Smooth muscle cell (in vitro differentiated cells): ENCODE results near the gene C6orf52. TPM values are rescaled to one million over a fixed set of nuclear protein-coding genes. Genes with fewer than 3 reads are reported as not detected.
"Not testable (repeated sequence)": the region's sequence is repeated elsewhere in the genome, so short reads cannot be mapped to it uniquely, and the experiment has no call there.

Experiments used
- DNase-seq: peaks from one replicate; lab custom pipeline; 2025; ENCODE audit not compliant: unreplicated experiment; lab: John Stamatoyannopoulos, UW
- H2AFZ ChIP-seq: fragments of 200-600 bp; sonication (generic); 2 replicates; pipeline ENCODE4 v1.6.0; 2016; ENCODE audit warnings: antibody characterized with exemption, low read depth, mild to moderate bottlenecking
- H3F3A ChIP-seq: fragments of 200-600 bp; sonication (generic); 2 replicates; pipeline ENCODE4 v1.6.0; 2017; ENCODE audit warnings: antibody characterized with exemption, low read depth
- H3K27ac ChIP-seq: fragments of 200-600 bp; sonication (generic); 2 replicates; pipeline ENCODE4 v1.5.1; 2016; ENCODE audit warnings: low read depth, mild to moderate bottlenecking
- H3K27me3 ChIP-seq: fragments of 200-600 bp; sonication (generic); 2 replicates; pipeline ENCODE4 v1.6.1; 2016; ENCODE audit warnings: low read depth, mild to moderate bottlenecking
- H3K36me3 ChIP-seq: fragments of 200-600 bp; sonication (generic); 2 replicates; pipeline ENCODE4 v1.5.1; 2016; ENCODE audit warnings: low read depth
- H3K4me1 ChIP-seq: fragments of 200-600 bp; sonication (generic); 2 replicates; pipeline ENCODE4 v1.5.1; 2016; ENCODE audit warnings: low read depth
- H3K4me2 ChIP-seq: fragments of 200-600 bp; sonication (generic); 2 replicates; pipeline ENCODE4 v1.6.0; 2016; ENCODE audit warnings: mild to moderate bottlenecking
- H3K4me3 ChIP-seq: fragments of 200-600 bp; sonication (generic); 2 replicates; pipeline ENCODE4 v1.5.1; 2016; ENCODE audit warnings: mild to moderate bottlenecking
- H3K79me2 ChIP-seq: fragments of 200-600 bp; sonication (generic); 2 replicates; pipeline ENCODE4 v1.6.0; 2016; ENCODE audit warnings: low read depth, mild to moderate bottlenecking
- H3K9ac ChIP-seq: fragments of 200-600 bp; sonication (generic); 2 replicates; pipeline ENCODE4 v1.6.0; 2016; ENCODE audit warnings: low read depth
- H3K9me3 ChIP-seq: fragments of 200-600 bp; sonication (generic); replicated peaks from 2 replicates; pipeline ENCODE4 v1.5.1; 2016; ENCODE audit warnings: low read depth
- H4K20me1 ChIP-seq: fragments of 200-600 bp; sonication (generic); 2 replicates; pipeline ENCODE4 v1.6.0; 2016; ENCODE audit warnings: low read depth
- CTCF ChIP-seq: fragments of 200-600 bp; sonication (generic); IDR thresholded peaks from 2 replicates; pipeline ENCODE4 v1.5.1; 2017; ENCODE audit warnings: borderline replicate concordance, mild to moderate bottlenecking, antibody characterized with exemption; ENCODE audit not compliant: insufficient read depth, poor library complexity, severe bottlenecking
- WGBS: methylation state at CpG from one replicate; pipeline ENCODE4 v1.1.7; 2016; ENCODE audit warnings: low lambda C conversion rate; 5-methylcytosine and 5-hydroxymethylcytosine counted together
- polyA plus RNA-seq: library from polyadenylated mRNA; unstranded; fragments of >200 nt; fragmentation: Nextera tagmentation; extraction: Ambion mirVana; gene quantifications from 2 replicates; pipeline ENCODE4 v1.2.1, GENCODE V29; 2016
- total RNA-seq: library from RNA; depleted of rRNA; stranded (reverse); fragments of >200 nt; gene quantifications from 2 replicates; pipeline ENCODE4 v1.2.3, GENCODE V29; 2014

Gene C6orf52
- total and polyA plus RNA-seq, 2 experiments from 2014 or later: 2.4 to 9.5 TPM

GRCh38 chr6:10678456-10678855 lies 16.0 kb downstream of the C6orf52 start:
- Histone ChIP-seq H3K4me2 (no peak overlapping the region), H3F3A (no peaks in the 10 kb centered on the region), H3K27ac (no peak overlapping the region), H2AFZ (no peak overlapping the region), H4K20me1 (no peaks in the 10 kb centered on the region), H3K9me3 (no peaks in the 10 kb centered on the region), H3K4me3 (no peak overlapping the region), H3K27me3 (no peaks in the 10 kb centered on the region), H3K4me1 (no peaks in the 10 kb centered on the region), H3K9ac (no peak overlapping the region), H3K79me2 (no peaks in the 10 kb centered on the region), H3K36me3 (no peaks in the 10 kb centered on the region)
- TF ChIP-seq CTCF: no peak
- WGBS: 77% methylated on average over 4 of the region's 4 CpGs
- no peak for DNase-seq

DNA sequence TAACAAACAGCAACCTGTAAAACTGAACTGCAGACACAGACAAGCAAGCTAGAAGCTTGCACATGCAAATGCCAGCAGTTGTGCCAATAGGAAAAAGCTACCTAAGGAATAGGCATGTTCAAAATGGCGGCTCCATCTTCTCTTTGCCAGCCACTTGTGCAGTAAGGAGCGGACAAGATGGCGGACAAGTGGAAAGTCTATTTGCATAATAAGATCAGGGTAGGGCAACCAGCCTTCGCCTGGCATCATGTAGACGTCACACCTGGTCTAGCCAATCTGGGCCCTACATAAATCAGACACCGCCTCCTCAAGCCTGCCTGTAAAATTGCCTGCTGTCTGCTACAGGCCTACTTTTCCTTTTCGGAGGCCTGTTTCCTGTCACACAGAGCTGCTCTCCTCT lies 18.0 kb downstream of the C6orf52 start:
- Histone ChIP-seq H3K4me3 (no peak overlapping the region), H3K27me3 (no peaks in the 10 kb centered on the region), H3K4me2 (no peak overlapping the region), H3K9ac (no peak overlapping the region), H3K27ac (no peak overlapping the region), H4K20me1 (no peaks in the 10 kb centered on the region), H3K79me2 (no peaks in the 10 kb centered on the region), H2AFZ (no peak overlapping the region), H3K4me1 (no peaks in the 10 kb centered on the region), H3K36me3 (no peaks in the 10 kb centered on the region), H3F3A (no peaks in the 10 kb centered on the region), H3K9me3 (no peaks in the 10 kb centered on the region)
- no peak for DNase-seq
- WGBS: 96% methylated on average over 7 of the region's 7 CpGs
- no peak for TF ChIP-seq CTCF

DNA sequence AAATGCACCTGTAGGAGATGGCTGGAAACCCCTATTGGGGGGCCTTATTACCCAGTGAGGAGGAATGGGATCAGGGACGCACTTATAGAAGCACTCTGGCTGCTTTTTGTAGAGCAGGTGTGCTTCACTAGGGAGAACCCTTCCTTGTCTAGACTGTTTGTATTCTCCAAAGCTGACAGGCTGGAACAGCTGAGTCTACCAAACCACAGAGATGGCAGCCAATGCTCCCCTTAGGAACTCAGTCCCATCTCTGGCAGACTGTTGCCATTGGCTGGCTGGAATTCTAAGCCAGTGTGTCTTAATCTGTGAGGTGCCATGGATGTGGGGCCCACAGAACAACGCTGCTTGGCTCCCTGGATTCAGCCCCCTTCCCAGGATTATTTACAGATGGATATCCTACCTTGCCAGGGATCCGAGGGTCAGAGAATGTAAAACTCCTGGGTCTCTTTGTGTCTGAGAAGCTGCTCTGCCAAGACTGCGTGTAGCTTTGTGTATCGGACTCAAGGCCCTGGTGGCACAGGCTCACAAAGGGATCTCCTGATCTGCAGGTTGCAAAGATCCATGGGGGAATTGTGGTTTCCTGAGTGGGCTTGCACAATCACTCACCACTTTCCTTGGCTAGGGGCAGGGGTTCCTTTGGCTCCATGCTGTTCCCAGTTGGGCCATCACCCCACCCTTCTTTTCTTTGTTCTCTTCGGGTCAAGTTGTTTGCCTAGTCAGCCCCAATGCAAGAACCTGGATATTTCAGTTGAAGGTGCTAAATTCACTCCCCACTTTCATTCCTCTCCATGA lies 26.1 kb downstream of the C6orf52 start:
- Histone ChIP-seq H3K79me2 (no peaks in the 10 kb centered on the region), H3K9me3 (no peaks in the 10 kb centered on the region), H3K27ac (no peak overlapping the region), H3K4me2 (no peak overlapping the region), H3F3A (no peaks in the 10 kb centered on the region), H3K4me3 (no peak overlapping the region), H2AFZ (no peak overlapping the region), H3K36me3 (no peaks in the 10 kb centered on the region), H3K4me1 (no peaks in the 10 kb centered on the region), H3K9ac (no peak overlapping the region), H3K27me3 (no peaks in the 10 kb centered on the region), H4K20me1 (no peaks in the 10 kb centered on the region)
- TF ChIP-seq CTCF: no peak
- 95% methylated on average over 6 of the region's 6 CpGs for WGBS
- no peak for DNase-seq

DNA sequence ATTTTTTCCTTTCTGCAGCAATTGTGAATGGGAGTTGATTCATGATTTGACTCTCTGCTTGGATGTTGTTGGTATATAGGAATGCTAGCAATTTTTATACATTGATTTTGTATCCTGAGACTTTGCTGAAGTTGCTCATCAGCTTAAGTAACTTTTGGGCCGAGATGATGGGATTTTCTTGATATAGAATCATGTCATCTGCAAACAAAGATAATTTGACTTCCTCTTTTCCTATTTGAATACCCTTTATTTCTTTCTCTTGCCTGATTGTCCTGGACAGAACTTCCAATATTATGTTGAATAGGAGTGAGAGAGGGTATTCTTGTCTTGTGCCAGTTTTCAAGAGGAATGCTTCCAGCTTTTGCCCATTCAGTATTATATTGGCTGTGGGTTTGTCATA lies 28.8 kb downstream of the C6orf52 start:
- H3K9me3 ChIP-seq, H3K4me3 ChIP-seq, H3K27me3 ChIP-seq, H3K9ac ChIP-seq, H3F3A ChIP-seq, H4K20me1 ChIP-seq, H3K79me2 ChIP-seq, H3K27ac ChIP-seq, H3K4me1 ChIP-seq, DNase-seq, H3K36me3 ChIP-seq, H3K4me2 ChIP-seq, H2AFZ ChIP-seq: not testable (repeated sequence)
- WGBS: 83% methylated on average over 1 of the region's 1 CpG
